Fibroblast of the aortic adventitia (primary cell): ENCODE measurements around the gene RPL7A. TPM values are rescaled to one million over a fixed set of nuclear protein-coding genes. Genes with fewer than 3 reads are reported as not detected.
"Not testable (repeated sequence)": the region's sequence is repeated elsewhere in the genome, so short reads cannot be mapped to it uniquely, and the experiment has no call there.

Experiments used
- DNase-seq: peaks from one replicate; pipeline ENCODE4 v3.0.0-alpha.2; 2010; ENCODE audit warnings: low read depth
- H3K4me3 ChIP-seq: 2 replicates; pipeline ENCODE4 v1.5.1; 2011; ENCODE audit warnings: low read depth, mild to moderate bottlenecking, control low read depth, low read length, moderate library complexity
- CTCF ChIP-seq: IDR thresholded peaks from 2 replicates; pipeline ENCODE4 v1.5.1; 2011; ENCODE audit warnings: mild to moderate bottlenecking, low read length, control low read depth, inconsistent platforms; ENCODE audit not compliant: insufficient read depth
- total RNA-seq: library from RNA; depleted of rRNA; stranded (reverse); fragments of >200 nt; gene quantifications from 2 replicates; pipeline ENCODE4 v1.2.3, GENCODE V29; 2012; ENCODE audit warnings: low replicate concordance

RPL7A gene
- total RNA-seq, 1 donor = 2,411 TPM

- TF ChIP-seq CTCF = no peak
- DNase-seq = no peak
- H3K4me3 ChIP-seq = no peak overlapping the region
Measured at GRCh38 chr9:133305731-133306130, 42.3 kb upstream of the RPL7A start.

DNA sequence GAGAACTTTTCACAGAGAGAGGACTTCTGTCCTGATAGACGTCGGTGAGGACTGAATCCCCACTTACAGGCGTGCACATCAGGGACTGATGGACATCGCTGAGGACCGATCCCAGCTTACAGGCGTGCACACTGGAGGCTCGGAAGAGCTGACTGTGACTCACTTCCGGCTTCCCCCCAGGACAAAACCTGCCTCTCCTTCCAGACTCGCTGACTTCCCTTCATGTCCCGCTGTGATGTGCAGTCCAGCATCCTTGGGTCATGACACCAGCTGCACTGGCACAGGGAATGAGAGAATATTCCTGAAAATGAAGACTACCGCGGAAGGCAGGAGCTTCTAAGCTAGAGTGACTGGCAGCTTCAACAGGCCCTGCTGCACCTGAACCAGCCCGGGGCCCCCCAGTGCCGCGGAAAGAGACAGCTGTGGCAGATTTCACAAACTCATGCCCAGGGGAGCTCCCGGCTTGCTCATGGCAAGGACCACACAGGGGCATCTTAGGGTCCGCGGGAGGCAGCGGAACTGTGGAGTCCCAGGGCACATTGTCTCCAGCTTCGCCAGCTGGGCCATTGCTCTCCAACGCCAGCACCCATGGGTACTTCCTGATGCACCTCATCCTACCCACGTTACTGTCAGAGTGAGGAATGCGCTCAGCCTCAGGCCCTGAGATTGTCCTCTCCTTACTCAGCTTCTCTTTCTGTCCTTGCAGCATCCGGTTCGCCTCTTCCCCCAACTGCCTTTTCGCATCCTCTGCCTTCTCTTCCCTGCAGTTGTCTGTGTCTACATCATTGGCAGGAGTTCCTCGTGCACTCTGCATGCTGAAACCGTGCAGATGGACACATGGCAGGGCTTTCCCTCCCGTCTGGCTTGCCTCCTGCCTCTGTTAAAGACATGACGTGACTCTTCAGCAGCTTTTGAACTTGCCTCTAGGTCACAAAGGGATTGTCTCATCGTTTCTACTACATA, 41.5 kb upstream of the RPL7A start:
- no peak for DNase-seq
- no peak overlapping the region for H3K4me3 ChIP-seq
- no peak for TF ChIP-seq CTCF

DNA sequence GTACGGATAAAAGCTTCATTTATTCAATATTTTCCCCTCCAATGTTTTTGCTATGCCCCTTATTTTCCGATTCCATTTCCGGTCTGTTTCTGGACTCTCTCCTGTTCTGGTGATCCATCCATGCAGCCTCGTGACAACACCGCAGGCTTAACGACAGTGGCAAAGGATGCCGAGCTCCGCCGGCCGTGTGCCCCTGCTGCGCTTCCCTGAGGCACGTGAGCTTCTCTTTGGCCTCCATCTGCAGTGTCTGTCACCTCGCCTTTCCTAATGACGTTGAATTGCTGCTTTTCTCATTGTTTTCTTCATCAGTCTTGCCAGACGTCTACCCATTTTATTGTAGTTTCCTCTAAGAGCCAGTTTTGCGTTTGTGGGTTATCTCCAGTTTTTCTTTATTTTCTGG, 40.7 kb upstream of the RPL7A start:
- no peak for DNase-seq
- TF ChIP-seq CTCF = no peak
- H3K4me3 ChIP-seq = no peak overlapping the region

- no peak overlapping the region for H3K4me3 ChIP-seq
- no peak for TF ChIP-seq CTCF
- no peak for DNase-seq
Measured at GRCh38 chr9:133309608-133310007, 38.4 kb upstream of the RPL7A start.

DNA sequence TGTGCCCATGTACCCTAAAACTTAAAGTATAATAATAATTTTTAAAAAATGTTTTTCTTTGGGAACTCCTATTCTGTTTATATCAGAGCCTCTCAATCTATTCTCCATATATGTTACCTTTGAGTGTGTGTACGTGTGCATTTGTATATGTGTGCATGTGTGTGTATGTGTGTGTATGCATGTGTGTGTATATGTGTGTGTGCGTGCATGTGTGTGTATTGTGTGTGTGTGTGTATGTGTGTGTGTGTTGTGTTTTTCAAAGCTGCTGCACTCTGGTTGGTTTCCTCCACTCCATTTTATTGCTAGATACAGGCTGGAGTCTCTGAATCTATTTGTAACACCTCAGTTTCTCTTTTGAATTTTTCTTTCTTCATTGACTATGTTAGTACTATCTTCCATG, 32.0 kb upstream of the RPL7A start:
- no peak for DNase-seq

DNA sequence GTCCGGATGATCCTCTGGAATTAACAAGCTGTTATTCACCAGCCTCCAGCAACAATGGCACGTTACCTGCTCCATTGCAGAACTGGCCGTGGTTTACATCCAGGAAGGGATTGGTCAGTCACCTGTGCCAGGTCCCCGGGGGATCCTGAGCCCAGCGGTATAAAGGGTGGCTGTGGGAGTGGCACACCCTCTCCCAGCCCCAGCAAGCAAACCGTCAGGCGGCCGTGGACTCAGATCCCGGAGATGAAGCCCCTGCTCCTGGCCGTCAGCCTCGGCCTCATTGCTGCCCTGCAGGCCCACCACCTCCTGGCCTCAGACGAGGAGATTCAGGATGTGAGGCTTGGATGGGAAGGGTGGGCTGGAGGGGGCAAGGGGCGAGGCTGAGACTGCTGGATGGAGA, 30.5 kb upstream of the RPL7A start:
- DNase-seq, H3K4me3 ChIP-seq: not testable (repeated sequence)

More for the DNA sequence above, 32.0 kb upstream of the RPL7A start:
- TF ChIP-seq CTCF = no peak
- no peak overlapping the region for H3K4me3 ChIP-seq

- H3K4me3 ChIP-seq = no peak overlapping the region
- no peak for TF ChIP-seq CTCF
- no peak for DNase-seq
Measured at GRCh38 chr9:133320421-133320881, 27.6 kb upstream of the RPL7A start.
